Activated gamma-delta T cell treated with anti-CD3 and anti-CD28 coated beads, Interleukin-2, amount 50 U/mL, for 16 hours (primary cell): ENCODE measurements around the gene GPC4.

Experiments
- DNase-seq: peaks from one replicate; pipeline ENCODE4 v3.0.0-alpha.2; 2020; ENCODE audit warnings: low read depth

GPC4 gene

GRCh38 chrX:133410550-133410949, 4.7 kb downstream of the GPC4 start:
- no peak for DNase-seq

DNA sequence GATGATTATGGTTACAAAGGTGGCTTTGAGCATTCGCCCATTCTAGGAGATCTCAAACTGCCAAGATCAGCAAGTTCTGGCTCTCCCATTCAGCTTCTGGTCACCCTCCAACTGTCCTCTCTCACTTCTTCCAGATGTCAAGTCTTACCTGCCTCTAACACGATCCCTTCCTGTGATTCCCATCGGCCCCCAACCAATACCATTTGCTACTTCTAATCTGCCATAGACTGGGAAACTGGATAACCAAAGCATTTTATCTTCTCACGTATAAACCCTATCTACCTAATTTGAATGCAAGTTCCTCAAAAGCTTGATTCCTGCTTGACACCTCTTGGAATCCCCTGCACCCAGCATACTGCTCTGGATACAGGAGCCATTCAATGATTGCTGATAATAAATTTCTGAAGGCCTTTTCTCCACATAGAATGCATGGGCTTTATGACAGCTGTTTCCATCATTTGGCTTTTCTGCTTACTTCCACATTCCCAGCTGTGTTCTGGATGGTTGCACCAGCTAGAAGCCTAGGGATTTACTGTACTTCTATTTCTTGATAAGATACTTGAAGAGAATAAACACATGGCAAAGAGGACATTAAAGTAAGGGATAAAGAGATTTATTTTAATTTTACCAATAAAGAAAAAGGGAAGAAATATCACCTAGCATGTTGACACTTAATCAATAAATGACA, 9.6 kb downstream of the GPC4 start:
- no peak for DNase-seq

GRCh38 chrX:133403984-133404383, 11.3 kb downstream of the GPC4 start:
- DNase-seq: no peak

DNA sequence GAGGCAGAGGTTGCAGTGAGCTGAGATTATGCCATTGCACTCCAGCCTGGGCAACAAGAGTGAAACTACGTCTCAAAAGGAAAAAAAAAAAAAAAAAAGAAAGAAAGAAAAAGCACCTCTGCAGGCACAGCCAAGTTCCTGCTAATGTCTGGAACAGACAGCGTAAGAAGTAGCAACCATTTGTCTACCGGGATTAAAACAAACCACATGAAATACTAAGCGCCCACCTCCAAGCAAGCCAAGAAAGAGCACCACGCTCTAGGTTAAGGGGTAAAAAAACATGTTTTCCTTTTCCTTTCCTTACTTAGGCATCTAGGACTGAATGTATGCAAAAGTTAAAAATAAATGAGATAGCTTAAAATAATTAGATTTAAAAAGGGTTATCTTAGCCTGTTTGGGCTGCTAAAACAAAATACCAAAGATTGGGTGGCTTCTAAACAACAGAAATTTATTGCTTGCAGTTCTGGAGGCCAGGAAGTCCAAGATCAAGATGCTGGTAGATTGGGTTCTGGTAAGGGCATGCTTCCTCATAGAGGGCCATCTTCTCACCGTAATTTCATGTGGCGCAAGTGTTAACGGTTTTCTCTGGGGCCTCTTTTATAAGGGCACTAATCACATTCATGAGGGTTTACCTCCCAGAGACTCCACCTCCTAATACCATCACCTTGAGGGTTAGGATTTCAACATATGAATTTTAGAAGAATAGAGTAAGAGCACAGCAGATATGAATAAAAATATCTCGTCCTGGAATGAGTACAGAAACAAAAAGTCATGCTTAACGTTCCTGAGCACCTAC, 12.3 kb downstream of the GPC4 start:
- DNase-seq: no peak

GRCh38 chrX:133402042-133402453, 13.2 kb downstream of the GPC4 start:
- no peak for DNase-seq

GRCh38 chrX:133401536-133401935, 13.8 kb downstream of the GPC4 start:
- DNase-seq: no peak

GRCh38 chrX:133399411-133399810, 15.9 kb downstream of the GPC4 start:
- no peak for DNase-seq

- DNase-seq: no peak
These were observed 20.5 kb downstream of the GPC4 start for GRCh38 chrX:133394765-133395164.

DNA sequence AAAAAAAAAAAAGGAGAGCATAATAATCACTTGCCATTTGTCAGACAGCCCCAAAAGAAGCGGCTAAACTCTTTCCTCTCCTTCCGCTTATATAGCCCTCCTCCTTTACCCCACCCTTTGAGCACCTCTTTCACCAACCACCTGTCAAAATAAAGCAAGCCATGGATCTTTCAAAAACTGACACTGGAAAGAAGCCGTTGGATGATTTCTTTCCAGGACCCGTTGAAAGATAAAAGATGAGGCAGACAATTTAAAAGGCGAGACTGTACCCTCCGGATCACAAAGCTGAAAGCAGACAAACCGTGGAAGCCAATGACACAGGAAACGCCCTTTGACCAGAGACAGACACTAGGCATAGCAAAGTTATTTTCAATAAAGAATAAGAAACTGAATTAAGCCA, 22.6 kb downstream of the GPC4 start:
- DNase-seq: no peak

- DNase-seq: no peak
These were observed 24.2 kb downstream of the GPC4 start for GRCh38 chrX:133391111-133391510.

GRCh38 chrX:133390676-133391075, 24.6 kb downstream of the GPC4 start:
- no peak for DNase-seq

- no peak for DNase-seq
These were observed 25.3 kb downstream of the GPC4 start for GRCh38 chrX:133389975-133390374.

GRCh38 chrX:133384454-133384853, 30.8 kb downstream of the GPC4 start:
- DNase-seq: no peak

- DNase-seq: no peak
These were observed 34.3 kb downstream of the GPC4 start for GRCh38 chrX:133380711-133381619.

- DNase-seq: no peak
These were observed 38.9 kb downstream of the GPC4 start for GRCh38 chrX:133376422-133376821.

DNA sequence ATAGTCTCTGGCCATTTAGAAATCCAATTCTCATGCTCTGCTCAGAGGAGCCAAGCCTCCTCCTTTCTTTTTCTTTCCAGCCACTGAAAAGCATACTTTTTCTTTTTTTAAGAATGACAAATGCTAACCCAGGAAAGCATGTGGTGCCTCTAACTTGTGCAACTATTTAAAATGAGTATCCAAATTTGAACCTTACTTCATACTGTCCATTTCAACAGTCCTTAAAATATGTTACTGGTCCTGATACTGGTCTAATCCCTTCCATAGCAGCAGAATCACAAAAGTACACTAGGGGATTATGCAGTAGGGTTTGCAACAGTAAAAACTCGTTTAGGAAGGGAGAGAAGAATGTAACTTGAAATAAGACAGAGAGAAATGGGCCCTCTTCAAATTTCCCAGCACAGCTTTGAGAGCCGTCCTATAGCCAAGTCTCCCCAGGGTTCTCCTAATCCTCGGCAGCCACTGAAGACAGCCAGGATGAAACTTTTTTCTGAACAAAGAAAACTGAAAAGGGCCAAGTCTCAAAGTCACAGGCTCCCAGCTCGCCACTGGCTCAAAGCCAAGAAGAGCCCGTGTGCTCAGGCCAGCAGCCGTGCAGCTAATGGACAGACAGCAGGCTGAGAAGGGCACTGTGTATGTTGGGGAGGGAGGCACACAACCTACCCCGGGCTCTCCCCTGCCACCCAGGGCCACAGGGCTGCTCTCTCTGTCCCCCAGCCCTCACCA, 39.5 kb downstream of the GPC4 start:
- DNase-seq: no peak

- DNase-seq: no peak
These were observed 40.4 kb downstream of the GPC4 start for GRCh38 chrX:133374874-133375387.

DNA sequence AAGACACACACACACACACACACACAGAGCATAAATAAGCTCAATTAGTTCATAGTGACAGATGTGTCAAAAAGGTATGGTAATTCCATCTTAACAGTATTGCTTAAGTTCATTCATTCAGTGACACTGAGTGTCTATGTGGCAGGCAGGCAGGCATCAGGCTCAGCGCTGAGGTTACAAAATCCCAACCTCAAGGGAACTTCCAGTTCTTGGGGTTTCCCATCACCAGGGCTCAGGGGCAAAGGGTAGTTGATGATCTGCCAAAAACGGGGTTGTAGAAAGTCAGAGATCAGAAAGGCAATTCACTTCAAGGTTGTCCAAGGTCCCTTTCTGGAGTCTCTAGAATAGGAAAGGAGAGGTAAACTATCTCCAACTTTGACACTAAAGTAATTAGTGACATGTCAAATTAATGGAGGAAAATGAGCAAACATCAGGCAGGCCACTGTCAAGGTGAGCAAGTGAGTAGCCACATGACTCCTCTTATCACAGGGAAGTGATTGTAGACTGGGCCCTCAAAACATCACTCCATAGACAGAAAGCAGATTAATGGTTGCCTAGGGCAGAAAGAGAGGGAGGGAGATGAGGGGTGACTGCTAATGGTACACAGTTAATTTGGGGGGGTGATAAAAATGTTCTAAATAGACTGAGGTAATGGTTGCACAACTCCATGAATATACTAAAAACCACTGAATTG, 41.8 kb downstream of the GPC4 start:
- DNase-seq: no peak

GRCh38 chrX:133370696-133371275, 44.5 kb downstream of the GPC4 start:
- no peak for DNase-seq

GRCh38 chrX:133369065-133369464, 46.2 kb downstream of the GPC4 start:
- DNase-seq: no peak

- DNase-seq: no peak
These were observed 48.6 kb downstream of the GPC4 start for GRCh38 chrX:133366735-133367134.
